Esophagus squamous epithelium (tissue), 4 donors: ENCODE results near the gene B9D1.

ENCODE experiments used
- CTCF ChIP-seq, 6 experiments: fragments of 450-650 bp in 4 of 6; fragments of 200-600 bp in 2 of 6; sonication (generic) in 2 of 6; IDR thresholded peaks; one replicate each; pipeline ENCODE4 v1.5.1; 2016 to 2019; ENCODE audit warnings: antibody characterized with exemption in 6 of 6, mild to moderate bottlenecking in 4 of 6, moderate library complexity in 4 of 6
- POLR2A ChIP-seq, 4 donors: fragments of 450-650 bp; IDR thresholded peaks; one replicate each; pipeline ENCODE4 v1.6.1; 2017; ENCODE audit warnings: antibody characterized with exemption in 4 of 4, mild to moderate bottlenecking in 4 of 4, moderate library complexity in 3 of 4

DNA sequence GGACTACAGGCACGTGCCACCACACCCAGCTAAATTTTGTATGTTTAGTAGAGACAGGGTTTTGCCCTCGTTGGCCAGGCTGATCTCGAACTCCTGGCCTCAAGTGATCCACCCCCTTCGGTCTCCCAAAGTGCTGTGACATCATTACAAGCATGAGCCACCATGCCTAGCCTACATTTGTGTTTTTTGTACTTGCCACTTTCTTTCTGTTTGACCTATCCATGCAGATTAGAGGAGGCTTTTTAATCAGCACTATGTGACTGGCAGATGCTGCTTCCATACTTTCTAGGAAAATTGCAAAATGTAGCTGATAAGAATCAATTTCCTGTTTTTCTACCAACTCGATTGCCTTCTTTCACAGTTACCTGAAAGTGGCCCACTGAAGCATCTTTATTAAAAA, 57.3 kb downstream of the B9D1 start:
- TF ChIP-seq CTCF (IDR thresholded peaks at IDR 0.05) (no peak), POLR2A (IDR thresholded peaks at IDR 0.05) (no peak)
